HUDEP-2 (cell line): ENCODE measurements around the gene UGGT1.
"Not testable (repeated sequence)": the region's sequence is repeated elsewhere in the genome, so short reads cannot be mapped to it uniquely, and the experiment has no call there.

Experiments used
- DNase-seq, 76 experiments: peaks; one replicate each; lab custom pipeline; 2025; ENCODE audit not compliant: unreplicated experiment in 76 of 76; lab: John Stamatoyannopoulos, UW

Gene UGGT1

GRCh38 chr2:128208631-128209324, 117.8 kb downstream of the UGGT1 start:
- DNase-seq, result not testable (repeated sequence)

- DNase-seq, result no peak
Measured at GRCh38 chr2:128214251-128214650, 123.3 kb downstream of the UGGT1 start.

GRCh38 chr2:128214866-128215460, 124.0 kb downstream of the UGGT1 start:
- no peak for DNase-seq

GRCh38 chr2:128215897-128216642, 125.1 kb downstream of the UGGT1 start:
- no peak for DNase-seq

- DNase-seq, result no peak
Measured at GRCh38 chr2:128217671-128218070, 126.7 kb downstream of the UGGT1 start.

- no peak for DNase-seq
Measured at GRCh38 chr2:128219891-128220290, 128.9 kb downstream of the UGGT1 start.

- DNase-seq, result no peak
Measured at GRCh38 chr2:128227862-128228261, 136.9 kb downstream of the UGGT1 start.

GRCh38 chr2:128228894-128229293, 137.9 kb downstream of the UGGT1 start:
- DNase-seq, result no peak

- DNase-seq, result peak in 73 of 76 experiments; percentile 6 to 87 (median 64)
Measured at GRCh38 chr2:128232965-128233789, 142.2 kb downstream of the UGGT1 start.

GRCh38 chr2:128233790-128234395, 142.9 kb downstream of the UGGT1 start:
- no peak for DNase-seq

- DNase-seq, result no peak
Measured at GRCh38 chr2:128234613-128235012, 143.6 kb downstream of the UGGT1 start.

- DNase-seq, result no peak
Measured at GRCh38 chr2:128235581-128235980, 144.6 kb downstream of the UGGT1 start.

- no peak for DNase-seq
Measured at GRCh38 chr2:128236491-128237035, 145.6 kb downstream of the UGGT1 start.

GRCh38 chr2:128237081-128237534, 146.1 kb downstream of the UGGT1 start:
- DNase-seq, result peak in 9 of 76 experiments; percentile 5 to 46 (median 23)

GRCh38 chr2:128237911-128238697, 147.1 kb downstream of the UGGT1 start:
- no peak for DNase-seq

- no peak for DNase-seq
Measured at GRCh38 chr2:128241896-128242295, 150.9 kb downstream of the UGGT1 start.
